HG03457 (cell line): Measurements from ENCODE around the gene CRYBA4.

Source experiments
- ATAC-seq: cut with Tn5 transposase; IDR thresholded peaks from one replicate; pipeline ENCODE4 v1.9.1; 2021; ENCODE audit warnings: moderate number of reproducible peaks; ENCODE audit not compliant: unreplicated experiment

The CRYBA4 gene

GRCh38 chr22:26621663-26622062, at the start of gene CRYBA4:
Gene CRYBA4 (plus strand): TSS chr22:26621963. CDS start chr22:26622597, 634 bp downstream.
- no peak for ATAC-seq

GRCh38 chr22:26573026-26573662, 48.6 kb upstream of the CRYBA4 start:
- ATAC-seq, result no peak

- no peak for ATAC-seq
Observed at GRCh38 chr22:26574001-26574723, 47.6 kb upstream of the CRYBA4 start.

GRCh38 chr22:26576026-26576680, 45.6 kb upstream of the CRYBA4 start:
- no peak for ATAC-seq

GRCh38 chr22:26577081-26577480, 44.7 kb upstream of the CRYBA4 start:
- ATAC-seq, result no peak

GRCh38 chr22:26579331-26579886, 42.4 kb upstream of the CRYBA4 start:
- ATAC-seq, result no peak

- no peak for ATAC-seq
Observed at GRCh38 chr22:26580240-26580962, 41.4 kb upstream of the CRYBA4 start.

- no peak for ATAC-seq
Observed at GRCh38 chr22:26581026-26581425, 40.7 kb upstream of the CRYBA4 start.

- ATAC-seq, result no peak
Observed at GRCh38 chr22:26581633-26582168, 40.1 kb upstream of the CRYBA4 start.

- ATAC-seq, result no peak
Observed at GRCh38 chr22:26584010-26584409, 37.8 kb upstream of the CRYBA4 start.

GRCh38 chr22:26585104-26585790, 36.5 kb upstream of the CRYBA4 start:
- no peak for ATAC-seq

GRCh38 chr22:26586556-26587325, 35.0 kb upstream of the CRYBA4 start:
- ATAC-seq, result no peak

GRCh38 chr22:26587991-26588613, 33.7 kb upstream of the CRYBA4 start:
- ATAC-seq, result no peak

GRCh38 chr22:26588729-26589366, 32.9 kb upstream of the CRYBA4 start:
- ATAC-seq, result no peak

GRCh38 chr22:26589367-26589844, 32.4 kb upstream of the CRYBA4 start:
- no peak for ATAC-seq

GRCh38 chr22:26589845-26590736, 31.7 kb upstream of the CRYBA4 start, which contains the start of gene TPST2:
Gene TPST2 (minus strand): TSS chr22:26590132. CDS start chr22:26541630, 48,502 bp downstream.
- no peak for ATAC-seq

- ATAC-seq, result peak; percentile 46
Observed at GRCh38 chr22:26592421-26592891, 29.3 kb upstream of the CRYBA4 start.
